ENCODE data around the gene ALG13. TPM values are rescaled to one million over a fixed set of nuclear protein-coding genes. Genes with fewer than 3 reads are reported as not detected.

ALG13 gene
- 50.5 to 68.3 TPM (median 52.6 TPM) in 5 replicates for total RNA-seq (2022; extraction: Qiagen RNA extraction)

DNA sequence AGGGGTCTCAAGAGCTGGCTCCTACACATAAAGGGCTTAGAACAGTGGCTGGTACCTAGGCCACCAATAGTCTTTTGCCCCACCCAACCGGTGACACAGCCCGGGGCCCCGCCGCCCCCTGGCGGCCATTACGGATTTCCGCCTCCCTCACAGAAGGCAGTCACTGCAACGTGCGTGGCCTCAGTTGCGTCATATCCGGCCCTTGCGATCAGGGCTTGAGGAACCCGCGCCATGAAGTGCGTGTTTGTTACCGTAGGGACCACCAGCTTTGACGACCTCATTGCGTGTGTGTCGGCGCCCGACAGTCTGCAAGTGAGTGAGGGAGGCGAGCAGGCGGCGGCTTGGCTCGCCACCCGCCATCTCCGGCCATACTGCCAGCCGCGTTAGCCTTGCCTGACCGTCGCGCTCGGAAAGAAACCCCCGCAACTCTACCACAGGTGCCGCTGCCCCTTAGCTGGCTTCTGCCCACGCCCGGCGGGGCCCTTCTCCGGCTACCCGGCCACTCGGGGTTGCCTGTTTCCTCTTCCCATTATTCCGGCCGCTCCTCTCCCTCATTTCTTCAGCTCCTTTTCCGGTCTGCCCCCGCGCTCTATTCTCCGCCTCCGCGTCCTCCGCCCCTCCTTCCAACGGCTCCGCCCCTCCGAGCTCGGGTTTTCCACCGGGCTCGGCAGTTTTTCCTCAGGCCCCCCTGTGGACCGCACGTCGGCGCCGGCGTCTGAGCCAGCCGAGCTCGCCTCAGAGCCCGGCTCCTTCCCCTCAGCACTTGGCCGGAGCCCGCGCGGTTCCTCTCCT is at the start of gene ALG13:
Gene ALG13 (plus strand): TSS at position 183 of the 792 bp plus-strand sequence. CDS start 49 bp downstream, at position 232.

Other genes starting within 250 kb of the ALG13 start
- not detected in 5 replicates for gene SERTM2, start 169.5 kb upstream of the ALG13 start, total RNA-seq (2022; extraction: Qiagen RNA extraction)
- gene TRPC5OS, start 195.0 kb downstream of the ALG13 start, total RNA-seq (2022; extraction: Qiagen RNA extraction): not detected in 5 replicates

Data from A549 treated with Mapracorat at 1 μM for 4 hours (cell line).